NCI-H2107 (cell line): ENCODE data around the gene EEF1B2.
"Not testable (repeated sequence)": the region's sequence is repeated elsewhere in the genome, so short reads cannot be mapped to it uniquely, and the experiment has no call there.

ENCODE experiments used
- DNase-seq: peaks from one replicate; lab custom pipeline; 2025; lab: John Stamatoyannopoulos, UW

The EEF1B2 gene

DNA sequence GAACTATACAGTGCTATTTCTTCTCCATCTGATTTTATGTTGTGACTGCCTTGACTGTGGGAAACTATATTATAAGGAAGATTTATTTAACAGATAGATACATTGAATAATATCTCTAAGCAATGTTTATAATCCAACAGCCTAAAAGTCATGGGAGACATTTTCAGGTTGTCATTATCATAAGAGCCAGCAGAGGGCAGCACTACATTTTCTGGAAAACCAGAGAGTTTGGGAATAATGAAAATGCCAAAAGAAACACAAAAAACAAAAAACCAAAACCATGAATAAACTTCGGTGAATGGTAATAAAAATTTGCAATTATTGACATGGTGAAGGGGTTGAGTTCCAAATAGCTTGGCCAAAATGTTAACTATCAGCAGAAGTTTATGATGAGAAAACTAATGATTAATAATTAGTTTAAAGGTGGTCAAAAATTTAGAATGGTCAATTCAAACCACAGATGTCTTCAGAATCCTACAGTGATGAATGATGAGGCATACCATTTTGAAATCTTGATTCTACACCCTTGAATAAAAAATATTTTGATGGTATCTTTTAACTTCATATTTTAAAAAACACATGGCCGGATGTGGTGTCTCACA lies 4.7 kb downstream of the EEF1B2 start:
- no peak for DNase-seq

- DNase-seq = not testable (repeated sequence)
These were observed 8.5 kb downstream of the EEF1B2 start for GRCh38 chr2:206168230-206168629.

GRCh38 chr2:206171624-206172397 lies 12.1 kb downstream of the EEF1B2 start:
- not testable (repeated sequence) for DNase-seq

- DNase-seq = no peak
These were observed 13.5 kb downstream of the EEF1B2 start for GRCh38 chr2:206173147-206173546.

DNA sequence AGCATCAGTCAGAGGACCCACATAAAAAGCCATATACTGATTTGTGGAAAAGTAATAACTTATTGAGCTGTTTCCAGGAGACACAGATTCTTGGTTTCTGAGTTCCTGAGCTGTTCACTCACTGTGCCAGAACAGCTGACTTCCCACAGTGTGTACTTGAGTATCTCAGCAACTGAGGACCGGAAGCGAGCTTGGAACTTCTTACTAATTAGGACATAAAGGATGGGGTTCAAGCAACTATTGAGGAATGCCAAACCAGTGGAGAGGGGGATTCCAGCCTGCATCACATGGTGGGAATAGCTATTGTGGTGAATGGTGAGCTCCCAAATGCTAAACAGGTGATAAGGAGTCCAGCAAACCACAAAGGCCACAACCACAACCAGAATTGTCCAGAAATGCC lies 16.4 kb downstream of the EEF1B2 start:
- DNase-seq = no peak

- DNase-seq = no peak
These were observed 17.2 kb downstream of the EEF1B2 start for GRCh38 chr2:206176901-206177300.

DNA sequence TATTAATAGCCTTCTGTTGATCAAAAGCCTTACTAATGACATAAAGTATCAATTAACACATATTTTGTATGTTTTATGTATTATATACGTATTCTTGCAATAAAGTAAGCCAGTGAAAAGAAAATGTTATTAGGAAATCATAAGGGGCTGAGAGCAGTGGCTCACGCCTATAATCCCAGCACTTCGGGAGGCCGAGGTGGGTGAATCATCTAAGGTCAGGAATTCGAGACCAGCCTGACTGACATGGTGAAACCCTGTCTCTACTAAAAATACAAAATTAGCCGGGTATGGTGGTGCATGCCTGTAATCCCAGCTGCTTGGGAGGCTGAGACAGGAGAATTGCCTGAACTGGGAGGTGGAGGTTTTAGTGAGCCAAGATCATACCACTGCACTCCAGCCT lies 21.8 kb downstream of the EEF1B2 start:
- not testable (repeated sequence) for DNase-seq

DNA sequence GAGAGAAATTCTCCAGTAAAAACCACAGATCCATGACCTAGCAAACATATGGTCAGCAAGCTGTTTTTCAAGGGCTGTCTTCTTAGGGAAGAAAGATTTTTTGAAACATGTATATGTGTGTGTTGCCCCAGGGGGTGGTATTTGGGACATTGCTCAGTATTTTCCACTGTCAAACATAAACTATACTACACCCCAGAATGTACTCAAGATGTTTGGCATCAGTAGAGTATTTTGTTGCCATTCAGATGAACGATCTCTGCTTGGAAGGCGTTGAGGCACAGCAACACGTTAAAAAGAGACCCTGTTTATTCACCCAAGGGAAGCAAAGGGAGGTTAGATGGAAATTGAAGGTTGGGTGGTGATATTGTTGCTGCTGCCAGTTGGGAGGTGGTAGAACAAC lies 30.0 kb downstream of the EEF1B2 start:
- no peak for DNase-seq

GRCh38 chr2:206190111-206190510 lies 30.4 kb downstream of the EEF1B2 start:
- DNase-seq = no peak

GRCh38 chr2:206190689-206191088 lies 31.0 kb downstream of the EEF1B2 start:
- no peak for DNase-seq

- no peak for DNase-seq
These were observed 32.5 kb downstream of the EEF1B2 start for GRCh38 chr2:206192157-206192556.

GRCh38 chr2:206193671-206194357 lies 34.1 kb downstream of the EEF1B2 start:
- no peak for DNase-seq

- DNase-seq = no peak
These were observed 39.0 kb downstream of the EEF1B2 start for GRCh38 chr2:206198677-206199076.

DNA sequence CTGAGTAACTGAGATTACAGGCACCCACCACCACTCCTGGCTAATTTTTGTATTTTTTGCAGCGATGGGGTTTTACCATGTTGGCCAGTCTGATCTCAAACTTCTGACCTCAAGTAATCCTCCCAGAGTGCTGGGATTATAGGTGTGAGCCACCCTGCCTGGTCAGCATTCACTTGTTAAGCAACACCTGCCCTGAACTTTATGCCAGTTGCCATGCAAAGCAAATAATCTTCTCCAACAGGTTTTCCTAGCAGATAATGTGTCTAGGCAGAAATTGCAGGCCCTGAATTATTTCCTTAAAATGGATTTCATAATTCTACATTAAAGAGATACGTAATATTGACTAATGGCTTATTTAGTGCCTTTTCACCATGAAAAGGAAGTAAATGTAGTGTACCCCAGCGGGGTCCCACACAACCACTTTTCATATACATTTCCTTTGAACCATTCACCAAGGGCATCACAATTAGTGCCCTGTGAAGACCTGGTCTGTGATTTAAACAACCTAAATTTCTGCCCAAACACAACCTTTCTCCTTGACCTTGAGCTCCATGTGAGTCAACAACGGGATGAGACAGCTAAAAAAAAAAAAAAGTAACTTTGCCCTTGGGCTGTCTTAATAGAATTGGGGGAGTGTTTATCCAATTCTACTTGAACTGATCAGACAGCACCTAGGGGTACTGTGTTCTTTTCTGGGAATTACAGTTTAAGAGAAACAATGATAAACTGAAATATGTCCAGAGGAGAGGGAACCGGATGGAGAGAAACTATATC lies 41.6 kb downstream of the EEF1B2 start:
- no peak for DNase-seq

DNA sequence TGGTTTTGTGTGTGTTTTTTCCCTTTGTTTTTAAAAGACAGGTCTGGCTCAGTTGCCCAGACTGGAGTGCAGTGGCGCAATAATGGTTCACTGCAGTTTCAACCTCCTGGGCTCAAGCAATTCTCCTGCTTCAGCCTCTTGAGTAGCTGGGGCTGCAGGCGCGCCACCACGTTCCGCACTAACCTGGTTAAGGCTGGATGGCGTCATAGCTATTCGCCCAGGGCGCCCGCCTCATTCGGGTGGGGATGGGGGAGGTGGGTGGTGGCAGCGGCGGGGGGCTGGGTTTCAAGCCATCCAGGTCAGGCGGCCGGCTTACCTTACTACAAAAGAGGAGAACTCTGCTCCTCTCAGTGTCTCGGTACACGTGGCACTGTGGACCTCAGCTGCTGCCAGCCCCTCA lies 42.8 kb downstream of the EEF1B2 start:
- no peak for DNase-seq

DNA sequence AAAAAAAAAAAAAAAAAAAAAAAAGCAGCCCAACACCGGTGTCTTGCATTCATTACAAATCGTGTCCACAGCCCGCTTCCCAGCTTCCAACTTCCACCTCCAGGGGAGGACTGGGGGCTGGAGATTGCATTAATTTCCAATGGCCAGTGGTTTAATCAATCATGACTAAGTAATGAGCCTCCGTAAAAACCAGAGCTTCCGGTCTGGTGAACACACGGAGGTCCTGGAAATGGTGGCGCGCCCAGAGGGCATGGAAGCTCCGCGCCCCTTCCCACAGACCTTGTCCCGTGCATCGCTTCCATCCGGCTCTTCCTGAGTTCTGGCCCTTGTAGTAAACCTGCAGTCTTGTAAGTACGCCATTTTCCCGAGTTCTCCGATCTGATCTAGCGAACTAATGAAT lies 43.6 kb downstream of the EEF1B2 start:
- DNase-seq = no peak

GRCh38 chr2:206204710-206205109 lies 45.0 kb downstream of the EEF1B2 start:
- DNase-seq = no peak

GRCh38 chr2:206207316-206207715 lies 47.6 kb downstream of the EEF1B2 start:
- DNase-seq = not testable (repeated sequence)

DNA sequence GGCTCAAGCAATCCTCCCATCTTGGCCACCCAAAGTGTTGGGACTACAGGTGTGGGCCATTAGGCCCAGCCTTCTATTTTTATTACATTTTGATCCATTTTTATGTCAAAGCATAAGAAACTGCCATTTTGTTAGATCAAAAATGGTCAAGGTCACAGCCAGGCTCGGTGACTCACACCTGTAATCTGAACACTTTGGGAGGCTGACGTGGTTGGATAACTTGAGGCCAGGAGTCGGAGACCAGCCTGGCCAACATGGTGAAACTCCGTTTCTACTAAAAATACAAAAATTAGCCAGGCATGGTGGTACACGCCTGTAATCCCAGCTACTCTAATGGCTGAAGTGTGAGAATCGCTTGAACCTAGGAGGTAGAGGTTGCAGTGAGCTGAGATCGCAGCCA lies 49.2 kb downstream of the EEF1B2 start:
- no peak for DNase-seq

GRCh38 chr2:206211657-206212255 lies 52.1 kb downstream of the EEF1B2 start:
- DNase-seq = no peak
